ENCODE results near the gene KLF2.

KLF2 gene

GRCh38 chr19:16361254-16361653, 36.6 kb downstream of the KLF2 start:
- no peak for DNase-seq (ENCODE audit: low read depth, low spot score)
- no peak overlapping the region for H3K27ac ChIP-seq

GRCh38 chr19:16361926-16362325, 37.3 kb downstream of the KLF2 start:
- no peak overlapping the region for H3K27ac ChIP-seq
- no peak for DNase-seq (ENCODE audit: low read depth, low spot score)

GRCh38 chr19:16363133-16363851, 38.7 kb downstream of the KLF2 start:
- no peak for DNase-seq (ENCODE audit: low read depth, low spot score)
- H3K27ac ChIP-seq, result no peak overlapping the region

GRCh38 chr19:16363852-16364230, 39.2 kb downstream of the KLF2 start:
- no peak overlapping the region for H3K27ac ChIP-seq
- DNase-seq (ENCODE audit: low read depth, low spot score), result no peak

- H3K27ac ChIP-seq, result no peak overlapping the region
- no peak for DNase-seq (ENCODE audit: low read depth, low spot score)
Measured at GRCh38 chr19:16364231-16364865, 39.7 kb downstream of the KLF2 start.

GRCh38 chr19:16365300-16365996, 40.8 kb downstream of the KLF2 start:
- no peak for DNase-seq (ENCODE audit: low read depth, low spot score)
- H3K27ac ChIP-seq, result no peak overlapping the region

GRCh38 chr19:16366056-16366432, 41.4 kb downstream of the KLF2 start:
- no peak overlapping the region for H3K27ac ChIP-seq
- DNase-seq (ENCODE audit: low read depth, low spot score), result no peak

GRCh38 chr19:16366433-16367260, 42.0 kb downstream of the KLF2 start:
- no peak overlapping the region for H3K27ac ChIP-seq
- DNase-seq (ENCODE audit: low read depth, low spot score), result no peak

- no peak for DNase-seq (ENCODE audit: low read depth, low spot score)
- no peak overlapping the region for H3K27ac ChIP-seq
Measured at GRCh38 chr19:16367261-16367683, 42.6 kb downstream of the KLF2 start.

GRCh38 chr19:16368385-16369305, 44.0 kb downstream of the KLF2 start:
- no peak overlapping the region for H3K27ac ChIP-seq
- no peak for DNase-seq (ENCODE audit: low read depth, low spot score)

- H3K27ac ChIP-seq, result no peak overlapping the region
Measured at GRCh38 chr19:16369306-16369663, 44.7 kb downstream of the KLF2 start.

GRCh38 chr19:16369664-16370576, 45.3 kb downstream of the KLF2 start:
- DNase-seq (ENCODE audit: low read depth, low spot score), result no peak

More at GRCh38 chr19:16369306-16369663, 44.7 kb downstream of the KLF2 start:
- DNase-seq (ENCODE audit: low read depth, low spot score), result no peak

GRCh38 chr19:16370641-16371391, 46.2 kb downstream of the KLF2 start:
- no peak overlapping the region for H3K27ac ChIP-seq
- DNase-seq (ENCODE audit: low read depth, low spot score), result no peak

More at GRCh38 chr19:16369664-16370576, 45.3 kb downstream of the KLF2 start:
- no peak overlapping the region for H3K27ac ChIP-seq

- H3K27ac ChIP-seq, result no peak overlapping the region
- no peak for DNase-seq (ENCODE audit: low read depth, low spot score)
Measured at GRCh38 chr19:16371540-16371986, 46.9 kb downstream of the KLF2 start.

GRCh38 chr19:16372065-16372915, 47.7 kb downstream of the KLF2 start:
- DNase-seq (ENCODE audit: low read depth, low spot score), result no peak
- H3K27ac ChIP-seq, result no peak overlapping the region

GRCh38 chr19:16373079-16373478, 48.5 kb downstream of the KLF2 start:
- DNase-seq (ENCODE audit: low read depth, low spot score), result no peak
- H3K27ac ChIP-seq, result no peak overlapping the region

GRCh38 chr19:16373532-16373931, 48.9 kb downstream of the KLF2 start:
- no peak overlapping the region for H3K27ac ChIP-seq

More at GRCh38 chr19:16373532-16373931, 48.9 kb downstream of the KLF2 start:
- no peak for DNase-seq (ENCODE audit: low read depth, low spot score)

All from epithelial cell of prostate (primary cell).